K562 (cell line): Measurements from ENCODE around the gene NDUFAF5. TPM values are rescaled to one million over a fixed set of nuclear protein-coding genes. Genes with fewer than 3 reads are reported as not detected.

Experiments used
- CREB5 ChIP-seq: fragments of 250-450 bp; sonication (Bioruptor Pico); IDR thresholded peaks from 2 replicates; pipeline ENCODE4 v1.5.0; 2020; ENCODE audit warnings: mild to moderate bottlenecking
- JUNB ChIP-seq: fragments of 450-650 bp; formaldehyde crosslinking; conservative IDR thresholded peaks from 2 replicates; pipeline ENCODE4 v1.4.0; 2020; ENCODE audit warnings: mild to moderate bottlenecking
- RBM25 ChIP-seq: fragments of 200-400 bp; formaldehyde crosslinking; IDR thresholded peaks from 2 replicates; pipeline ENCODE4 v1.6.1; 2018; ENCODE audit warnings: low read length, low read depth, moderate library complexity; ENCODE audit not compliant: severe bottlenecking
- RREB1 ChIP-seq: fragments of 250-450 bp; sonication (Bioruptor Pico); IDR thresholded peaks from 2 replicates; pipeline ENCODE4 v1.4.0; 2020
- SLC30A9 ChIP-seq: fragments of 250-450 bp; sonication (Bioruptor Pico); IDR thresholded peaks from 2 replicates; pipeline ENCODE4 v1.8.0; 2022; ENCODE audit warnings: mild to moderate bottlenecking, moderate library complexity
- SMARCB1 ChIP-seq: IDR thresholded peaks from 2 replicates; pipeline ENCODE4 v1.6.1; 2011; ENCODE audit warnings: improper control_type of control experiment, low read depth; ENCODE audit not compliant: insufficient read length
- ZBTB49 ChIP-seq: sonication (generic); formaldehyde crosslinking; IDR thresholded peaks from 2 replicates; pipeline ENCODE4 v1.8.0; 2022; ENCODE audit warnings: missing genetic modification reagents, mild to moderate bottlenecking, borderline replicate concordance
- ZNF134 ChIP-seq: fragments of 250-450 bp; sonication (Bioruptor Pico); conservative IDR thresholded peaks from 2 replicates; pipeline ENCODE4 v1.4.0; 2020
- ZNF239 ChIP-seq: fragments of 250-450 bp; sonication (Bioruptor Pico); IDR thresholded peaks from 2 replicates; pipeline ENCODE4 v1.4.0; 2020; ENCODE audit warnings: mild to moderate bottlenecking
- ZNF253 ChIP-seq: fragments of 250-450 bp; sonication (Bioruptor Pico); conservative IDR thresholded peaks from 2 replicates; pipeline ENCODE4 v1.6.1; 2021; ENCODE audit warnings: mild to moderate bottlenecking
- ZNF354B ChIP-seq: fragments of 250-450 bp; sonication (Bioruptor Pico); IDR thresholded peaks from 2 replicates; pipeline ENCODE4 v1.4.0; 2020
- polyA plus RNA-seq, 8 experiments: library from polyadenylated mRNA; depleted of rRNA in 4 of 8; stranded (reverse) in 5 of 8; unstranded in 3 of 8; fragments of >200 nt; fragmentation: Nextera tagmentation in 2 of 8; fragmentation: Illumina TruSeq in 1 of 8; extraction: Ambion mirVana in 2 of 8; extraction: Trizol in 1 of 8; gene quantifications; 2 replicates each; pipeline versions ENCODE4 v1.2.1 to v1.2.3, GENCODE V29; 2011 to 2014; ENCODE audit warnings: inconsistent platforms in 1 of 8, missing spikeins in 1 of 8
- total RNA-seq, 7 experiments: library from RNA; depleted of rRNA in 6 of 7; stranded (reverse); fragments of >200 nt in 6 of 7; fragmentation: Illumina TruSeq in 2 of 7; extraction: Trizol in 2 of 7; gene quantifications; 2 replicates each; pipeline versions ENCODE4 v1.2.1 to v1.2.3, GENCODE V29; 2011 to 2021; ENCODE audit warnings: low replicate concordance in 1 of 7

Gene NDUFAF5
- total and polyA plus RNA-seq, 9 of the 15 experiments (the other 6 are each of a cell fraction or from before 2014, with no cell fraction given) = 17.2 to 33.1 (median 27.3) TPM

- TF ChIP-seq RBM25 = no peak
- no peak for TF ChIP-seq ZNF354B (CRISPR knock-in tag)
- no peak for TF ChIP-seq ZNF134 (CRISPR knock-in tag)
- no peak for TF ChIP-seq RREB1
- TF ChIP-seq CREB5 (CRISPR knock-in tag) = no peak
- TF ChIP-seq SMARCB1 = no peak
- no peak for TF ChIP-seq ZNF253 (CRISPR knock-in tag)
- no peak for TF ChIP-seq SLC30A9
- no peak for TF ChIP-seq JUNB (CRISPR knock-in tag)
- no peak for TF ChIP-seq ZBTB49
- no peak for TF ChIP-seq ZNF239 (CRISPR knock-in tag)
Measured at GRCh38 chr20:13784893-13785715, at the start of gene NDUFAF5, which contains the start of gene ESF1 (continued).
